Upper lobe of left lung (tissue), 6 donors: ENCODE data around the gene EVI2B. TPM values are rescaled to one million over a fixed set of nuclear protein-coding genes. Genes with fewer than 3 reads are reported as not detected.

Source experiments
- ATAC-seq, 2 donors: fragments of 200-7000 bp; cut with Tn5 transposase; one replicate each; pipeline ENCODE4 v1.9.1; 2022; ENCODE audit warnings: mild to moderate bottlenecking in 2 of 2, moderate library complexity in 2 of 2; ENCODE audit not compliant: low FRiP score in 2 of 2
- DNase-seq, 2 donors: peaks; one replicate each; pipeline ENCODE4 v3.0.0-alpha.2; 2019 to 2020
- H3K27ac ChIP-seq, 4 donors: fragments of 200-600 bp; sonication (generic); one replicate each; pipeline ENCODE4 v1.5.1; 2016 to 2019
- H3K27me3 ChIP-seq, 4 donors: fragments of 200-600 bp; sonication (generic); one replicate each; pipeline ENCODE4 v1.5.1; 2017 to 2019
- H3K36me3 ChIP-seq, 4 donors: fragments of 200-600 bp; sonication (generic); one replicate each; pipeline ENCODE4 v1.5.1; 2016 to 2019
- H3K4me1 ChIP-seq, 4 donors: fragments of 200-600 bp; sonication (generic); one replicate each; pipeline ENCODE4 v1.5.1; 2018 to 2019
- H3K4me3 ChIP-seq, 4 donors: fragments of 200-600 bp; sonication (generic); one replicate each; pipeline ENCODE4 v1.5.1; 2017 to 2019; ENCODE audit warnings: mild to moderate bottlenecking in 2 of 4, moderate library complexity in 1 of 4
- H3K9me3 ChIP-seq, 4 donors: fragments of 200-600 bp; sonication (generic); one replicate each; pipeline ENCODE4 v1.5.1; 2018 to 2019
- CTCF ChIP-seq, 6 experiments: fragments of 450-650 bp in 4 of 6; fragments of 200-600 bp in 2 of 6; sonication (generic) in 2 of 6; IDR thresholded peaks; one replicate each; pipeline ENCODE4 v1.5.1; 2016 to 2019; ENCODE audit warnings: antibody characterized with exemption in 6 of 6
- EP300 ChIP-seq, 4 donors: sonication (generic); formaldehyde crosslinking; IDR thresholded peaks; one replicate each; pipeline ENCODE4 v1.5.1; 2017; ENCODE audit warnings: antibody characterized with exemption in 4 of 4, control low read depth in 2 of 4
- POLR2A ChIP-seq, 4 donors: fragments of 450-650 bp; IDR thresholded peaks; one replicate each; pipeline ENCODE4 v1.5.1; 2016 to 2017; ENCODE audit warnings: antibody characterized with exemption in 4 of 4, mild to moderate bottlenecking in 2 of 4
- POLR2AphosphoS5 ChIP-seq, 2 donors: sonication (generic); formaldehyde crosslinking; IDR thresholded peaks; one replicate each; pipeline ENCODE4 v1.5.1; 2017; ENCODE audit warnings: antibody characterized with exemption in 2 of 2
- WGBS, 2 donors: methylation state at CpG; one replicate each; pipeline ENCODE4 v1.1.5; 2017 to 2018; 5-methylcytosine and 5-hydroxymethylcytosine counted together
- total RNA-seq, 6 donors: library from RNA; depleted of rRNA in 4 of 6; stranded (reverse); fragments of >200 nt in 4 of 6; gene quantifications; one replicate each; pipeline versions ENCODE4 v1.1.0 to v1.2.1, GENCODE V29; 2016 to 2021
- donor health status: DM: no; HTN: no; CAD: no; lungs with moderate emphysema.
- donor health status: DM: no; HTN: yes; CAD: no; lungs with severe emphysema.

Gene EVI2B
- total RNA-seq, 6 donors from 2014 or later, result 23.1 to 90.0 (median 50.6) TPM

DNA sequence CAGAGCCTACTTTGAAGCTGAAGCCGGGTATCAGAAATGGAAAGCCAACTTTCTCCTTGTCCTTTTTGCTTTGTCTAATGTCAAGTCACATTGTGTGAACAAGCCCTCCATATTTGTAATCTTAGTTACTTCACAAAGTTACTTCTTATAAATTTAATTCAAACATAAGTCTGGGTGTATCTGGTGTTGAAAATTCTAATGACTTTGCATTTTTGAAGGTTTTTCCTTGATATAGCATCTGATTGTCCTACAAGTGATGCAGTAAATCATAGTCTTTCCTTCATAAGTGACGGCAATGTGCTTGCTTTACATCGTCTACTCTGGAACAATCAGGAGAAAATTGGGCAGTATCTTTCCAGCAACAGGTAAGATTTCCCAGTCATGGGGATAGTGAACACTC, 53.7 kb downstream of the EVI2B start:
- 96 to 97% methylated on average over 3 of the region's 3 CpGs for WGBS, 2 donors
- H3K27me3 ChIP-seq, result no peaks in the 10 kb centered on the region
- H3K27ac ChIP-seq, result no peak overlapping the region
- H3K4me1 ChIP-seq, result peaks cover 0 to 4% (median 0%) of the 10 kb centered on the region in 4 donors
- no peaks in the 10 kb centered on the region for H3K9me3 ChIP-seq
- H3K4me3 ChIP-seq, result no peak overlapping the region
- no peak for TF ChIP-seq CTCF (IDR thresholded peaks at IDR 0.05)
- no peak for TF ChIP-seq EP300 (IDR thresholded peaks at IDR 0.05)
- no peak for TF ChIP-seq POLR2AphosphoS5 (IDR thresholded peaks at IDR 0.05)
- no peak for TF ChIP-seq POLR2A (IDR thresholded peaks at IDR 0.05)
- peaks cover 0 to 45% (median 5%) of the 10 kb centered on the region in 4 donors for H3K36me3 ChIP-seq
- DNase-seq (no peak), ATAC-seq (no peak)

DNA sequence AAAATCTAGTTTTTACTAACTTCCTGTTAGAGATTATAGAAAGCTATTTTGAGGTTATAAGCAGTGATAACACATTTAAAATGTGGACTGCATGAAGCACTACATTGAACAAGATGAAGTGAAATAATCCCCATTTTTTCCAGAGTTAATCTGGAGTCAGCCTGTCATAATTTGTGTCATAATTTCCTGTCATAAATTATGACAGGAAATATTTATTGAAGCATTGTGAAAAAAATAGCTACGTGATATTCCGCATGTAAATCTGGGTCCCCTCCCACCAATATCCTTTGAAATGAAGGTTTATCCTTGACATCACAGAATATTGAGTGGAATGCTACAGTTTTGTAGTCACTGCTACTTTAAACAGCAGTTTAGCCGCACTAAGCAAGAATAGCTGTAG, 56.9 kb downstream of the EVI2B start:
- TF ChIP-seq CTCF (IDR thresholded peaks at IDR 0.05) (no peak), POLR2AphosphoS5 (IDR thresholded peaks at IDR 0.05) (no peak), POLR2A (IDR thresholded peaks at IDR 0.05) (no peak), EP300 (IDR thresholded peaks at IDR 0.05) (no peak)
- Histone ChIP-seq H3K9me3 (no peaks in the 10 kb centered on the region), H3K36me3 (peaks cover 0 to 40% (median 5%) of the 10 kb centered on the region in 4 donors), H3K27me3 (no peaks in the 10 kb centered on the region), H3K27ac (no peak overlapping the region), H3K4me1 (peaks cover 0 to 4% (median 0%) of the 10 kb centered on the region in 4 donors), H3K4me3 (no peak overlapping the region)
- WGBS, 2 donors, result 57 to 61% methylated on average over 3 of the region's 3 CpGs
- DNase-seq (no peak), ATAC-seq (no peak)

- Histone ChIP-seq H3K27me3 (no peaks in the 10 kb centered on the region), H3K9me3 (no peaks in the 10 kb centered on the region), H3K4me3 (no peak overlapping the region), H3K27ac (no peak overlapping the region), H3K36me3 (peaks cover 0 to 24% (median 0%) of the 10 kb centered on the region in 4 donors), H3K4me1 (peaks cover 0 to 9% (median 2%) of the 10 kb centered on the region in 4 donors)
- ATAC-seq (no peak), DNase-seq (no peak)
- TF ChIP-seq POLR2AphosphoS5 (IDR thresholded peaks at IDR 0.05) (no peak), POLR2A (IDR thresholded peaks at IDR 0.05) (no peak), CTCF (IDR thresholded peaks at IDR 0.05) (no peak), EP300 (IDR thresholded peaks at IDR 0.05) (no peak)
- WGBS, 2 donors, result 96% methylated on average over 2 of the region's 2 CpGs
Observed at GRCh38 chr17:31254654-31255053, 59.2 kb downstream of the EVI2B start.

Other genes with a start within 250 kb of the EVI2B start
- gene NF1, start 219.1 kb downstream of the EVI2B start, total RNA-seq, result 10 to 100 TPM; 35.5 to 85.1 (median 47.1) TPM
- 10 to 100 TPM in 1 of 6 donors, 1 to 10 TPM in 4, not detected in 1; 2.1 to 25.7 (median 7.3) TPM for gene OMG, start 16.8 kb downstream of the EVI2B start, total RNA-seq
- 10 to 100 TPM in 5 of 6 donors, 1 to 10 TPM in 1; 6.1 to 31.3 (median 23.8) TPM for gene EVI2A, start 7.6 kb upstream of the EVI2B start, total RNA-seq
- 10 to 100 TPM; 15.2 to 36.1 (median 23.3) TPM for gene RAB11FIP4, start 77.6 kb upstream of the EVI2B start, total RNA-seq